ENCODE measurements around the gene ACVRL1. TPM values are rescaled to one million over a fixed set of nuclear protein-coding genes. Genes with fewer than 3 reads are reported as not detected.

The ACVRL1 gene
- total RNA-seq, 2 experiments from 2014 or later = not detected

- Mint-ChIP-seq H3K9me3 (no peaks in the 10 kb centered on the region), H3K36me3 (ENCODE audit: low read depth) (no peaks in the 10 kb centered on the region), H3K4me3 (no peak overlapping the region), H3K27me3 (peaks cover 10% of the 10 kb centered on the region), H3K27ac (no peak overlapping the region), H3K4me1 (ENCODE audit: low read depth) (no peaks in the 10 kb centered on the region)
- Histone ChIP-seq H3K36me3 (ENCODE audit: insufficient read depth, low read length) (no peaks in the 10 kb centered on the region), H3K27ac (ENCODE audit: low read depth in 1 of 2, low read length in 2 of 2) (no peak overlapping the region), H3K27me3 (ENCODE audit: control insufficient read depth in 1 of 2, insufficient read depth in 2 of 2, low read length in 2 of 2) (no peaks in the 10 kb centered on the region), H3K4me3 (ENCODE audit: low read length) (no peak overlapping the region), H3K9me3 (ENCODE audit: control insufficient read depth in 1 of 2, insufficient read depth in 1 of 2, low read length in 2 of 2) (no peaks in the 10 kb centered on the region), H3K4me1 (ENCODE audit: insufficient read depth, low read length) (no peaks in the 10 kb centered on the region)
- no peak for DNase-seq
- intact Hi-C loops (cut with DNase I, micrococcal nuclease) = no loop called here
- ChIA-PET POLR2A (no interaction called here), CTCF (no interaction called here)
- no peak for ATAC-seq (ENCODE audit: poor library complexity)
- no peak for TF ChIP-seq CTCF (IDR thresholded peaks at IDR 0.05)
Observed at GRCh38 chr12:51896236-51896635, 11.1 kb upstream of the ACVRL1 start.

GRCh38 chr12:51897181-51897580 is 10.1 kb upstream of the ACVRL1 start:
- Mint-ChIP-seq H3K4me3 (no peak overlapping the region), H3K27me3 (peaks cover 10% of the 10 kb centered on the region), H3K27ac (no peak overlapping the region), H3K9me3 (no peaks in the 10 kb centered on the region), H3K36me3 (ENCODE audit: low read depth) (no peaks in the 10 kb centered on the region), H3K4me1 (ENCODE audit: low read depth) (no peaks in the 10 kb centered on the region)
- Histone ChIP-seq H3K9me3 (ENCODE audit: control insufficient read depth in 1 of 2, insufficient read depth in 1 of 2, low read length in 2 of 2) (peaks cover 0 to 5% of the 10 kb centered on the region in 2 experiments), H3K27me3 (ENCODE audit: control insufficient read depth in 1 of 2, insufficient read depth in 2 of 2, low read length in 2 of 2) (no peaks in the 10 kb centered on the region), H3K4me3 (ENCODE audit: low read length) (no peak overlapping the region), H3K4me1 (ENCODE audit: insufficient read depth, low read length) (no peaks in the 10 kb centered on the region), H3K27ac (ENCODE audit: low read depth in 1 of 2, low read length in 2 of 2) (no peak overlapping the region), H3K36me3 (ENCODE audit: insufficient read depth, low read length) (no peaks in the 10 kb centered on the region)
- intact Hi-C loops (cut with DNase I, micrococcal nuclease) = no loop called here
- DNase-seq (no peak), ATAC-seq (ENCODE audit: poor library complexity) (no peak)
- TF ChIP-seq CTCF (IDR thresholded peaks at IDR 0.05) = no peak
- ChIA-PET POLR2A (no interaction called here), CTCF (no interaction called here)

GRCh38 chr12:51898506-51898905 is 8.8 kb upstream of the ACVRL1 start:
- Mint-ChIP-seq H3K27me3 (peaks cover 10% of the 10 kb centered on the region), H3K9me3 (no peaks in the 10 kb centered on the region), H3K4me3 (no peak overlapping the region), H3K27ac (no peak overlapping the region), H3K4me1 (ENCODE audit: low read depth) (no peaks in the 10 kb centered on the region), H3K36me3 (ENCODE audit: low read depth) (no peaks in the 10 kb centered on the region)
- TF ChIP-seq CTCF (IDR thresholded peaks at IDR 0.05) = no peak
- no peak for DNase-seq
- Histone ChIP-seq H3K4me1 (ENCODE audit: insufficient read depth, low read length) (no peaks in the 10 kb centered on the region), H3K4me3 (ENCODE audit: low read length) (no peak overlapping the region), H3K36me3 (ENCODE audit: insufficient read depth, low read length) (no peaks in the 10 kb centered on the region), H3K9me3 (ENCODE audit: control insufficient read depth in 1 of 2, insufficient read depth in 1 of 2, low read length in 2 of 2) (peaks cover 0 to 5% of the 10 kb centered on the region in 2 experiments), H3K27ac (ENCODE audit: low read depth in 1 of 2, low read length in 2 of 2) (no peak overlapping the region), H3K27me3 (ENCODE audit: control insufficient read depth in 1 of 2, insufficient read depth in 2 of 2, low read length in 2 of 2) (no peaks in the 10 kb centered on the region)
- POLR2A ChIA-PET = no interaction called here
- intact Hi-C loops (cut with DNase I, micrococcal nuclease) = no loop called here
- ATAC-seq (ENCODE audit: poor library complexity) = no peak
- CTCF ChIA-PET = no interaction called here

All from CD4-positive, alpha-beta T cell (primary cell).